ENCODE data around the gene NKX6-2.
A peak's percentile ranks its signal among the peaks of the same experiment; 100 is the strongest.
"Not testable (repeated sequence)": the region's sequence is repeated elsewhere in the genome, so short reads cannot be mapped to it uniquely, and the experiment has no call there.

The NKX6-2 gene

GRCh38 chr10:132793871-132794849 lies 8.2 kb upstream of the NKX6-2 start:
- peak; percentile 47 for DNase-seq

GRCh38 chr10:132793213-132793612 lies 7.3 kb upstream of the NKX6-2 start:
- no peak for DNase-seq

- DNase-seq = no peak
Observed at GRCh38 chr10:132792796-132793195, 6.8 kb upstream of the NKX6-2 start.

GRCh38 chr10:132792099-132792498 lies 6.2 kb upstream of the NKX6-2 start:
- not testable (repeated sequence) for DNase-seq

- DNase-seq = no peak
Observed at GRCh38 chr10:132790934-132791829, 5.2 kb upstream of the NKX6-2 start.

GRCh38 chr10:132790470-132790869 lies 4.5 kb upstream of the NKX6-2 start:
- no peak for DNase-seq

GRCh38 chr10:132789659-132790148 lies 3.8 kb upstream of the NKX6-2 start:
- DNase-seq = no peak

GRCh38 chr10:132788831-132789219 lies 2.9 kb upstream of the NKX6-2 start:
- no peak for DNase-seq

- DNase-seq = no peak
Observed at GRCh38 chr10:132788180-132788830, 2.4 kb upstream of the NKX6-2 start.

GRCh38 chr10:132787495-132788179 lies 1.7 kb upstream of the NKX6-2 start:
- no peak for DNase-seq

- no peak for DNase-seq
Observed at GRCh38 chr10:132786884-132787494, 1.0 kb upstream of the NKX6-2 start.

- no peak for DNase-seq
Observed at GRCh38 chr10:132786476-132786883, 533 bp upstream of the NKX6-2 start.

- no peak for DNase-seq
Observed at GRCh38 chr10:132784866-132785722, 853 bp downstream of the NKX6-2 start.

GRCh38 chr10:132783940-132784865 lies 1.7 kb downstream of the NKX6-2 start:
- no peak for DNase-seq

GRCh38 chr10:132783165-132783939 lies 2.6 kb downstream of the NKX6-2 start:
- DNase-seq = no peak

GRCh38 chr10:132781556-132781955 lies 4.4 kb downstream of the NKX6-2 start:
- no peak for DNase-seq

GRCh38 chr10:132780356-132780755 lies 5.6 kb downstream of the NKX6-2 start:
- DNase-seq = no peak

GRCh38 chr10:132779549-132780294 lies 6.2 kb downstream of the NKX6-2 start:
- no peak for DNase-seq

Data from NCI-H1105 treated with DMSO at 0.1 percent for 48 hours (cell line).